ENCODE results near the gene RCL1.

Gene RCL1

GRCh38 chr9:4839470-4839912 lies 46.7 kb downstream of the RCL1 start:
- Histone ChIP-seq H3K9me2 (replicated peaks; ENCODE audit: insufficient read depth, low read length) (no peaks in the 10 kb centered on the region), H2AFZ (ENCODE audit: low read depth, low read length, severe bottlenecking) (no peak overlapping the region), H3K9me3 (ENCODE audit: insufficient read depth, low read length) (no peaks in the 10 kb centered on the region), H3K36me3 (ENCODE audit: low read length) (no peaks in the 10 kb centered on the region), H3K27me3 (ENCODE audit: low read length) (no peaks in the 10 kb centered on the region), H3K4me3 (ENCODE audit: insufficient read depth, low read length, poor library complexity, severe bottlenecking) (no peak overlapping the region), H3F3A (ENCODE audit: insufficient read depth) (no peaks in the 10 kb centered on the region), H3K9ac (ENCODE audit: low read length) (no peak overlapping the region), H3K27ac (ENCODE audit: low read depth, low read length) (no peak overlapping the region), H4K20me1 (ENCODE audit: low read depth, low read length) (no peaks in the 10 kb centered on the region), H3K79me2 (ENCODE audit: insufficient read depth, low read length) (0 out of 2 replicates have a peak, but pooled peaks cover 3% of the 10 kb centered on the region), H3K4me2 (ENCODE audit: low read depth, low read length, poor library complexity, severe bottlenecking) (no peak overlapping the region)
- TF ChIP-seq EZH2phosphoT487 (conservative IDR thresholded peaks at IDR 0.05; ENCODE audit: low read length) (no peak), CTCF (IDR thresholded peaks at IDR 0.05; ENCODE audit: insufficient read depth, low read length, poor library complexity, severe bottlenecking) (no peak)

GRCh38 chr9:4840018-4840417 lies 47.3 kb downstream of the RCL1 start:
- Histone ChIP-seq H2AFZ (ENCODE audit: low read depth, low read length, severe bottlenecking) (no peak overlapping the region), H3K9me3 (ENCODE audit: insufficient read depth, low read length) (no peaks in the 10 kb centered on the region), H3F3A (ENCODE audit: insufficient read depth) (no peaks in the 10 kb centered on the region), H3K36me3 (ENCODE audit: low read length) (no peaks in the 10 kb centered on the region), H3K4me2 (ENCODE audit: low read depth, low read length, poor library complexity, severe bottlenecking) (no peak overlapping the region), H3K9me2 (replicated peaks; ENCODE audit: insufficient read depth, low read length) (no peaks in the 10 kb centered on the region), H3K4me3 (ENCODE audit: insufficient read depth, low read length, poor library complexity, severe bottlenecking) (no peak overlapping the region), H4K20me1 (ENCODE audit: low read depth, low read length) (no peaks in the 10 kb centered on the region), H3K9ac (ENCODE audit: low read length) (no peak overlapping the region), H3K27ac (ENCODE audit: low read depth, low read length) (no peak overlapping the region), H3K27me3 (ENCODE audit: low read length) (no peaks in the 10 kb centered on the region), H3K79me2 (ENCODE audit: insufficient read depth, low read length) (0 out of 2 replicates have a peak, but pooled peaks cover 3% of the 10 kb centered on the region)
- TF ChIP-seq CTCF (IDR thresholded peaks at IDR 0.05; ENCODE audit: insufficient read depth, low read length, poor library complexity, severe bottlenecking) (no peak), EZH2phosphoT487 (conservative IDR thresholded peaks at IDR 0.05; ENCODE audit: low read length) (no peak)

GRCh38 chr9:4842213-4842612 lies 49.5 kb downstream of the RCL1 start:
- no peak overlapping the region for H2AFZ ChIP-seq (ENCODE audit: low read depth, low read length, severe bottlenecking)
- H3F3A ChIP-seq (ENCODE audit: insufficient read depth): no peaks in the 10 kb centered on the region
- no peak overlapping the region for H3K27ac ChIP-seq (ENCODE audit: low read depth, low read length)
- H3K9ac ChIP-seq (ENCODE audit: low read length): no peak overlapping the region
- H3K4me3 ChIP-seq (ENCODE audit: insufficient read depth, low read length, poor library complexity, severe bottlenecking): no peak overlapping the region
- H4K20me1 ChIP-seq (ENCODE audit: low read depth, low read length): no peaks in the 10 kb centered on the region
- H3K9me2 ChIP-seq (replicated peaks; ENCODE audit: insufficient read depth, low read length): no peaks in the 10 kb centered on the region
- H3K36me3 ChIP-seq (ENCODE audit: low read length): no peaks in the 10 kb centered on the region
- no peak overlapping the region for H3K4me2 ChIP-seq (ENCODE audit: low read depth, low read length, poor library complexity, severe bottlenecking)
- TF ChIP-seq CTCF (IDR thresholded peaks at IDR 0.05; ENCODE audit: insufficient read depth, low read length, poor library complexity, severe bottlenecking) (no peak), EZH2phosphoT487 (conservative IDR thresholded peaks at IDR 0.05; ENCODE audit: low read length) (no peak)
- no peaks in the 10 kb centered on the region for H3K27me3 ChIP-seq (ENCODE audit: low read length)
- H3K79me2 ChIP-seq (ENCODE audit: insufficient read depth, low read length): 0 out of 2 replicates have a peak, but pooled peaks cover 2% of the 10 kb centered on the region
- no peaks in the 10 kb centered on the region for H3K9me3 ChIP-seq (ENCODE audit: insufficient read depth, low read length)

Data from SU-DHL-6 (cell line).